Activated CD8-positive, alpha-beta memory T cell treated with anti-CD3 and anti-CD28 coated beads, Interleukin-2, amount 50 U/mL, for 4 hours (primary cell): ENCODE results near the gene EBF3.
"Not testable (repeated sequence)": the region's sequence is repeated elsewhere in the genome, so short reads cannot be mapped to it uniquely, and the experiment has no call there.

Experiments
- DNase-seq: peaks from one replicate; pipeline ENCODE4 v3.0.0-alpha.2; 2020

EBF3 gene

GRCh38 chr10:129926066-129927055 is 37.7 kb downstream of the EBF3 start:
- no peak for DNase-seq

GRCh38 chr10:129924375-129925085 is 39.5 kb downstream of the EBF3 start:
- no peak for DNase-seq

GRCh38 chr10:129922598-129923123 is 41.4 kb downstream of the EBF3 start:
- DNase-seq = no peak

GRCh38 chr10:129921801-129922597 is 42.1 kb downstream of the EBF3 start:
- DNase-seq = no peak

- DNase-seq = no peak
Observed at GRCh38 chr10:129921065-129921670, 42.9 kb downstream of the EBF3 start.

GRCh38 chr10:129920187-129920586 is 43.9 kb downstream of the EBF3 start:
- not testable (repeated sequence) for DNase-seq

GRCh38 chr10:129919358-129919757 is 44.7 kb downstream of the EBF3 start:
- no peak for DNase-seq

GRCh38 chr10:129918836-129919235 is 45.2 kb downstream of the EBF3 start:
- no peak for DNase-seq

- DNase-seq = no peak
Observed at GRCh38 chr10:129918401-129918800, 45.7 kb downstream of the EBF3 start.

GRCh38 chr10:129917936-129918335 is 46.1 kb downstream of the EBF3 start:
- no peak for DNase-seq

GRCh38 chr10:129916506-129916995 is 47.5 kb downstream of the EBF3 start:
- DNase-seq = no peak

GRCh38 chr10:129915526-129916378 is 48.3 kb downstream of the EBF3 start:
- no peak for DNase-seq

- no peak for DNase-seq
Observed at GRCh38 chr10:129914960-129915359, 49.1 kb downstream of the EBF3 start.

GRCh38 chr10:129914153-129914855 is 49.8 kb downstream of the EBF3 start:
- no peak for DNase-seq

- DNase-seq = no peak
Observed at GRCh38 chr10:129912986-129913695, 50.9 kb downstream of the EBF3 start.

- DNase-seq = no peak
Observed at GRCh38 chr10:129912166-129912917, 51.7 kb downstream of the EBF3 start.

GRCh38 chr10:129911451-129912165 is 52.5 kb downstream of the EBF3 start:
- no peak for DNase-seq

GRCh38 chr10:129910861-129911260 is 53.2 kb downstream of the EBF3 start:
- DNase-seq = no peak
